Hepatocyte (in vitro differentiated cells): ENCODE results near the gene ITPRIPL1.

Experiments
- EZH2phosphoT487 ChIP-seq: fragments of 200-600 bp; sonication (generic); IDR thresholded peaks from one replicate; pipeline ENCODE4 v1.6.1; 2018; ENCODE audit warnings: antibody characterized with exemption, mild to moderate bottlenecking, low read depth, moderate library complexity; ENCODE audit not compliant: unreplicated experiment, severe bottlenecking
- TF ChIP-seq, protein P1 (sequence below): fragments of 200-600 bp; sonication (generic); IDR thresholded peaks from 2 replicates; pipeline ENCODE4 v1.5.1; 2016; ENCODE audit warnings: antibody characterized with exemption, mild to moderate bottlenecking; ENCODE audit not compliant: poor library complexity

GRCh38 chr2:96291751-96292150 is 33.4 kb upstream of the ITPRIPL1 start:
- TF ChIP-seq, protein P1, sequence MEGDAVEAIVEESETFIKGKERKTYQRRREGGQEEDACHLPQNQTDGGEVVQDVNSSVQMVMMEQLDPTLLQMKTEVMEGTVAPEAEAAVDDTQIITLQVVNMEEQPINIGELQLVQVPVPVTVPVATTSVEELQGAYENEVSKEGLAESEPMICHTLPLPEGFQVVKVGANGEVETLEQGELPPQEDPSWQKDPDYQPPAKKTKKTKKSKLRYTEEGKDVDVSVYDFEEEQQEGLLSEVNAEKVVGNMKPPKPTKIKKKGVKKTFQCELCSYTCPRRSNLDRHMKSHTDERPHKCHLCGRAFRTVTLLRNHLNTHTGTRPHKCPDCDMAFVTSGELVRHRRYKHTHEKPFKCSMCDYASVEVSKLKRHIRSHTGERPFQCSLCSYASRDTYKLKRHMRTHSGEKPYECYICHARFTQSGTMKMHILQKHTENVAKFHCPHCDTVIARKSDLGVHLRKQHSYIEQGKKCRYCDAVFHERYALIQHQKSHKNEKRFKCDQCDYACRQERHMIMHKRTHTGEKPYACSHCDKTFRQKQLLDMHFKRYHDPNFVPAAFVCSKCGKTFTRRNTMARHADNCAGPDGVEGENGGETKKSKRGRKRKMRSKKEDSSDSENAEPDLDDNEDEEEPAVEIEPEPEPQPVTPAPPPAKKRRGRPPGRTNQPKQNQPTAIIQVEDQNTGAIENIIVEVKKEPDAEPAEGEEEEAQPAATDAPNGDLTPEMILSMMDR: no peak
- no peak for TF ChIP-seq EZH2phosphoT487
